Effector CD8-positive, alpha-beta T cell (primary cell): ENCODE results near the gene SORCS1.

Experiments
- DNase-seq: peaks from one replicate; lab custom pipeline; 2025; lab: John Stamatoyannopoulos, UW
- total RNA-seq, 4 experiments: gene quantifications; one replicate each; lab custom pipeline; 2026; lab: John Stamatoyannopoulos, UW

Gene SORCS1
- 0 to 0.54 (median 0.09) reads per million in 4 experiments for total RNA-seq

GRCh38 chr10:107163881-107164861, at the start of gene SORCS1:
TSS of gene SORCS1 (minus strand) at chr10:107164706.
- DNase-seq: no peak

GRCh38 chr10:107214261-107214660, 49.8 kb upstream of the SORCS1 start:
- no peak for DNase-seq

DNA sequence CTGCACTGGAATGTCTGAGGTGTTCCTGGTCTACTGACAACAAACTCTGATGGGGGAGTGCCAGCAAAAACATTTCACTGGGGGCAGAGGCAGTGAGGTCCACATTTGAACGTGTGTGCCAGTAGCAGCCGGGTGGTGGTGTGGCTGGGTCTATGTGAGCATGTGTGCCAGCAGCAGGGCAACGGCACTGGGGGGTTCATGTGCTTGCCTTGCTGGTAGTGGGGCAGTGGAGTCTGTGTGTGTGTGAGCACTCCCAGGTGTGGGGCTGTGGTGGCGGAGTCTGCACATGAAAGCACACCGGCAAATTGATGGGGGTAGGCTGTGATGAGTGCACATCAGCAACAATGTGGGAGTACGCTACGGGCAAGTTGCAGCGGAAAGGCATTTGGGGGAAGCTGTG, 49.4 kb upstream of the SORCS1 start:
- no peak for DNase-seq

DNA sequence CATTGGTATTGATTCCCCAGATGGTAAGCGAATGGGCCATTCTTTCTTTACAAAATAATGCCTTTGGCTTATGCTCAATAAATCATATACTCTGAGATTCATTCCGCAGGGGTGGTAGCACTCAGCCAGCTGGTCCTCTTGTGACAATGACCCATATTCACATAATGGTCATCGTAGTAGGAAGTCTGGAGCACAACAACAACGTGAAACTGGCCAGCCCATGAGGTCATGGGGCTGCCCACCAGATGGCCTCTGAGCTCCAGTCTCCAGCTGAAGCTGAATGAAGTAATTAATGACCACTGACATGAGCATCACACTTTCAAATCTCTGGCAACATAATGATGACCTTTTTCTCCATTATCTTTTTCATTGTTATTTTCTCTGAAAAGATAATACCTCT, 42.3 kb upstream of the SORCS1 start:
- no peak for DNase-seq

- no peak for DNase-seq
Observed at GRCh38 chr10:107169516-107169915, 5.0 kb upstream of the SORCS1 start.

DNA sequence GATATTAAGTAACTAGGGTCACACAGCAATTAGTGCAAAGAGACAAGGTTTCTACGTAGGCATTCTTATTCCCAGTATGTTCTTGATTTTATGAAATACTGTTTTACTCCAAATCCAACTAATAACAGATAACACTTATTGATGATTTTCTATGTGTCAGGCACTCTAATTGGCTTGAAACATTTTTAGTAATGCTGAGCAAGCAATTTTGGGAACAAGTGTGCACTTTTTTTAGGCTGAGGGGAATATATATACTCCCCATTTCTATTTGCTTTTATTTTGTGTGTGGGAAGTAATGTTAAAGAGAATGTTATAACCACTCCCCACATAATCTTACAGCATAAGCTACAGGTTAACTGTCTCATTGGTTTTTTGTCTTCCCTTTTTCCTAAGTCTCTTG, 4.2 kb upstream of the SORCS1 start:
- no peak for DNase-seq

DNA sequence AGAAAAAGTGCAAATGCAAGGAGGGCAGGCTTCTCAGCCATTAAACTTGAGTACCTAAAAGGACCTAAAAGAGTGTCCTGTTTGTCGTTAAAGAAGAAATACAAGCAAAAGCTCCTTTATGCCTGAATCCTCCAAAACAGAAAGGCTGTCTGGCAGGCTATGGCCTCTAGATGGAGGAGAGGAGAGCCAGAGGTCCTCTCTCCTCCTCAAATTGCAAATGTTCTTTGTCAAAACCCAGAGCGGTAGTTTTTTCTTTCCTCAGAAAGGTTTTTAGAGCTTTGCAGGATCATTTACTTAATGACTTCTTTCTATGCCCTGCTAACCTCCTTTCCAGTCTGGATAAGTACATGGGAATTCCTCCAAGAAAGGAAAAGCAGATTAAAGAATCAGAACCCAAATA, 1.9 kb upstream of the SORCS1 start:
- DNase-seq: no peak

GRCh38 chr10:107164992-107165391, 486 bp upstream of the SORCS1 start:
- DNase-seq: no peak

- DNase-seq: no peak
Observed at GRCh38 chr10:107163076-107163855, 1.2 kb downstream of the SORCS1 start.

- DNase-seq: no peak
Observed at GRCh38 chr10:107160866-107161265, 3.6 kb downstream of the SORCS1 start.

- no peak for DNase-seq
Observed at GRCh38 chr10:107159871-107160270, 4.6 kb downstream of the SORCS1 start.

- no peak for DNase-seq
Observed at GRCh38 chr10:107157071-107157470, 7.4 kb downstream of the SORCS1 start.

DNA sequence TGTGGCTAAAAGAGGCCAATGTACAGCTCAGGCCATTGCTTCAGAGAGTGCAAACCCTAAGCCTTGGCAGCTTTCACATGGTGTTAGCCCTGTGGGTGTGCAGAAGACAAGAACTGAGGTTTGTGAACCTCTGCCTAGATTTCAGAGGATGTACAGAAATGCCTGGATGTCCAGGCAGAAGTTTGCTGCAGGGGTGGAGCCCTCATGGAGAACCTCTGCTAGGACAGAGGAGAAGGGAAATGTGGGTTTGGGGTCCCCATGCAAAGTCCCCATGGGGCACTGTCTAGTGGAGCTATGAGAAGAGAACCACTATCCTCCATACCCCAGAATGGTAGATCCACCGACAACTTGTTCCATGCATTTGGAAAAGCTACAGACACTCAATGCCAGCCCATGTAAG, 12.4 kb downstream of the SORCS1 start:
- DNase-seq: no peak

DNA sequence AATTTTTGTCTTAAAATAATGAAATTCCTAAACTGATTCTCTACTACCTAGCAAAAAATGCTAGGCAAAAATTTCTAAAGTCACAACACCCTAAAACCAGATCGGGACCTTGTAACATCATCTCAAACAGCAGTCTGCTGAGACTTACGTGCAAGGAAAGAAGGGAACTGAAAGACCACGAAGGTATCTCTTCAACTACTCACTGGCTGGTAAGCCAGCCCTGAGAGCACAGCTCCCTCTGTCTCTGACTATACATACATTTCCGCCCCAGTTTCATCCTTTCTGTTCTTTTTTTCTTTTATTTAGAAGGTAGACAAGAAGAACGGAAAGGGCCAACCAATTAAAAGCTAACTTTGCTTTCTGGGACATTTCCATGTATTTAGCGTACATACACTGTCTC, 15.6 kb downstream of the SORCS1 start:
- DNase-seq: no peak

DNA sequence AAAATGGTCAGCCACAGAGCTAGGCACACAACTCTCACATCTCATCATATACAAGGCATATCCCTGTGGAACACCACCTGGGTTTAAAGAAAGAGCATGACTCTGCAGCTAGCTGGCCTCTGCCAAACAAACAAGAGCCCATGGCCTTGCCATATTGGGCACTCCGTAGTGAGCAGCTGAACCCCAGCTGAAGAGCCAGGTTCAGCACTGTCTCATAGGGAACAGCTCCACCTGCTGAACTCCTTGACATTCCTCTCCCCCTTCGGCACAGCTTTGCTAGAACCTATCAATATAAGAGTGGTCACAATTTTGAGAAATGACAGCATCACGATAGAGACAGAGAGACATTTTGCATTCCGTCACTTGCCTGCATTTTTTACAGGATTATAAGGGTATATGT, 20.0 kb downstream of the SORCS1 start:
- DNase-seq: no peak

- no peak for DNase-seq
Observed at GRCh38 chr10:107141524-107142061, 22.9 kb downstream of the SORCS1 start.

GRCh38 chr10:107139237-107139636, 25.3 kb downstream of the SORCS1 start:
- no peak for DNase-seq

DNA sequence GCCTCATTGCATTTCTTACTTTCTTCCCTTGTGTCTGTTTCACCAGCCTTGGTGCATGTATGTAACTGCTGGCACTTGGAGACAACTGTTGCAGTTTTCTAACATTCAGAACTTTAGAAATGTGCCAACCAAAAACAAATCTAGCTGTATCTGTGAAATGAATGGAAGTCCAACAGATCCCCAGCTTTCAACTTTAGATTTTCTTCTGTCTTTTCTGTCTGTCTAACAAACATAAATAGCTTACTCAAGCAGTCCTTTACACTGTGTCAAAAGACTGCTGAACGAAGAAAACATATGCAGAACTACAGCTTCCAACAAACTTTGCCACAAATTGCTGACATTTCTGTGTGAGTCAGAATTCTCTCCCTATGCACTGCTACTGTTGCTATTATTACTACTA, 30.9 kb downstream of the SORCS1 start:
- no peak for DNase-seq

- DNase-seq: no peak
Observed at GRCh38 chr10:107129000-107129399, 35.5 kb downstream of the SORCS1 start.

DNA sequence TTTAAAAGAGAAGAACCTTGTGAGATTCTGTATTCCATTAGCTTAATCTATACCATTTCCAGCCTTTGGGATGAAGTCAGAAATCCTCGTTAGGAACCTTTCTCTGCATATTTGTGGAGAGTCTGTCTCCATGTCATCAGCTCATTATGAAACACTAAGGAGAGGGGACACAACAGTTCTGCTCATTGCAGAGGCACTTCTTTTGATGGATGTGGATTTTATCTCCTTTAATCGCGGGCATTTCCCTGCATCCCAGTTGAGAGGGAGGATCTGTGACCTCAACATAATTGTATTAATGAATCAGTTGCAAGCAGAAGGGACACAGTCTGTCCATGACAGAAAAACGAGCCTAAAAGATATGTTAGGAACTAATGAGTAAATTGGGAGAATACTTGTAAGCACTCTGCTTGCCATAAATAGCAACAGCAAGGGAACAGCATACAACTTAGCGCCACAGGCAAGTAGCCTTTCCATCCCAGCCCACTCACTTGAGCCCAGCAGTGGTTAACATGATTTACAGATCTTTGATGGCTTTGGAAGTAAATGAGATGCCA, 37.9 kb downstream of the SORCS1 start:
- DNase-seq: no peak

GRCh38 chr10:107122703-107123102, 41.8 kb downstream of the SORCS1 start:
- no peak for DNase-seq

DNA sequence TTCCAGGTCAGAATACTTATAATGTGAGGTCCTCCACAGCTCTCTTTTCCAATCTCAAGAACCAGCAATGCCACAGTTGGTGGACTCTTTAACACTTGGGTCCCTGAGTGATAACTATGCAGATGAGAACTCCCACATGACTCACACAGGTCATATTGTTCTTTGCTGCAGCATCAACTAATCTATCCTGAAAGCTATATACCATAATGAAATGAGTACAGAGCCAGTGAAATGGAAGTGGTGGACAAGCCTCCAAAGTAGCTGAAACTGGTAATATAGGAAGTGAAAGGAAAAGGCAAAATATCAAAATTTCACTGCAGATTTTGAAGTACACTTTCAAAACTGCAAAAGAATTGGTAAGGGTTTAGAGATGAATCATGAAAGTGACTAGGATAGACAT, 45.6 kb downstream of the SORCS1 start:
- DNase-seq: no peak
